Neural crest cell (in vitro differentiated cells): ENCODE results near the gene GPSM1. TPM values are rescaled to one million over a fixed set of nuclear protein-coding genes. Genes with fewer than 3 reads are reported as not detected.

Experiments used
- DNase-seq: peaks from one replicate; pipeline ENCODE4 v3.0.0; 2021; ENCODE audit warnings: low read depth, mixed read lengths, low spot score
- H3K27ac Mint-ChIP-seq: one replicate; pipeline ENCODE4 v1.8.0; 2021; ENCODE audit warnings: mild to moderate bottlenecking, mixed read lengths; ENCODE audit not compliant: unreplicated experiment
- H3K27me3 Mint-ChIP-seq: 2 replicates; pipeline ENCODE4 v1.8.0; 2021; ENCODE audit warnings: low read depth, mild to moderate bottlenecking, mixed read lengths
- H3K36me3 Mint-ChIP-seq: 2 replicates; pipeline ENCODE4 v1.8.0; 2021; ENCODE audit warnings: low read depth, mild to moderate bottlenecking, mixed read lengths
- H3K4me1 Mint-ChIP-seq: 2 replicates; pipeline ENCODE4 v1.8.0; 2021; ENCODE audit warnings: mixed read lengths
- H3K4me3 Mint-ChIP-seq: one replicate; pipeline ENCODE4 v1.8.0; 2021; ENCODE audit warnings: mild to moderate bottlenecking, mixed read lengths
- H3K9me3 Mint-ChIP-seq: 2 replicates; pipeline ENCODE4 v1.8.0; 2021; ENCODE audit warnings: mixed read lengths
- CTCF ChIP-seq: fragments of 200-600 bp; sonication (generic); conservative IDR thresholded peaks from 2 replicates; pipeline ENCODE4 v1.5.0; 2021; ENCODE audit warnings: antibody characterized with exemption, mild to moderate bottlenecking
- total RNA-seq: library from RNA; stranded (reverse); gene quantifications from 2 replicates; pipeline ENCODE4 v1.2.1, GENCODE V29; 2021

The GPSM1 gene
- total RNA-seq, 1 donor from 2014 or later = 56.7 TPM

GRCh38 chr9:136400038-136400834 is 72.9 kb downstream of the GPSM1 start, which contains the start of gene SNAPC4:
Gene SNAPC4 (minus strand): TSS chr9:136400170. CDS start chr9:136398428, 1,742 bp downstream.
- Mint-ChIP-seq H3K27ac (peak within 1 kb of the TSS; percentile 87), H3K36me3 (no peaks in the 10 kb centered on the region), H3K4me1 (peaks cover 8% of the 10 kb centered on the region), H3K4me3 (peak within 1 kb of the TSS; percentile 91), H3K9me3 (no peaks in the 10 kb centered on the region), H3K27me3 (no peaks in the 10 kb centered on the region)
- TF ChIP-seq CTCF = peak; percentile 95
- peak; percentile 93 for DNase-seq

- H3K27ac Mint-ChIP-seq = peak overlapping the region; percentile 73
Measured at GRCh38 chr9:136401173-136401922, 74.0 kb downstream of the GPSM1 start.

GRCh38 chr9:136402067-136402466 is 74.7 kb downstream of the GPSM1 start:
- Mint-ChIP-seq H3K36me3 (no peaks in the 10 kb centered on the region), H3K9me3 (no peaks in the 10 kb centered on the region), H3K4me3 (peak overlapping the region; percentile 72), H3K27ac (no peak overlapping the region), H3K27me3 (no peaks in the 10 kb centered on the region), H3K4me1 (peaks cover 8% of the 10 kb centered on the region)
- DNase-seq = no peak
- TF ChIP-seq CTCF = no peak

More at GRCh38 chr9:136401173-136401922, 74.0 kb downstream of the GPSM1 start:
- H3K27me3 Mint-ChIP-seq = no peaks in the 10 kb centered on the region
- no peak for DNase-seq
- no peaks in the 10 kb centered on the region for H3K36me3 Mint-ChIP-seq
- TF ChIP-seq CTCF = no peak
- no peaks in the 10 kb centered on the region for H3K9me3 Mint-ChIP-seq
- peaks cover 8% of the 10 kb centered on the region for H3K4me1 Mint-ChIP-seq
- H3K4me3 Mint-ChIP-seq = peak overlapping the region; percentile 72

GRCh38 chr9:136403538-136403914 is 76.2 kb downstream of the GPSM1 start:
- H3K4me1 Mint-ChIP-seq = peaks cover 11% of the 10 kb centered on the region
- H3K9me3 Mint-ChIP-seq = no peaks in the 10 kb centered on the region
- H3K36me3 Mint-ChIP-seq = peaks cover 3% of the 10 kb centered on the region
- H3K4me3 Mint-ChIP-seq = no peak overlapping the region
- no peak overlapping the region for H3K27ac Mint-ChIP-seq
- H3K27me3 Mint-ChIP-seq = no peaks in the 10 kb centered on the region
- TF ChIP-seq CTCF = no peak
- DNase-seq = no peak

GRCh38 chr9:136403915-136404800 is 76.8 kb downstream of the GPSM1 start:
- Mint-ChIP-seq H3K9me3 (no peaks in the 10 kb centered on the region), H3K36me3 (peaks cover 7% of the 10 kb centered on the region), H3K27me3 (no peaks in the 10 kb centered on the region), H3K4me3 (peak overlapping the region; percentile 42), H3K4me1 (peaks cover 11% of the 10 kb centered on the region), H3K27ac (no peak overlapping the region)
- no peak for DNase-seq
- no peak for TF ChIP-seq CTCF
